GM12878 (cell line): ENCODE measurements around the gene CRYL1. TPM values are rescaled to one million over a fixed set of nuclear protein-coding genes. Genes with fewer than 3 reads are reported as not detected.

ENCODE experiments used
- CTCF ChIP-seq, 3 experiments: IDR thresholded peaks in 2 of 3; conservative IDR thresholded peaks in 1 of 3; 2 replicates each; pipeline ENCODE4 v1.5.1; 2011; ENCODE audit warnings: low read depth in 3 of 3, low read length in 3 of 3, mild to moderate bottlenecking in 3 of 3, control low read depth in 2 of 3, moderate library complexity in 2 of 3, inconsistent platforms in 1 of 3, mixed read lengths in 1 of 3; ENCODE audit not compliant: control insufficient read depth in 2 of 3, insufficient read depth in 1 of 3; ENCODE audit errors: extremely low read depth in 1 of 3
- CUX1 ChIP-seq: IDR thresholded peaks from 2 replicates; pipeline ENCODE4 v1.6.1; 2012; ENCODE audit warnings: improper control_type of control experiment, low read depth, low read length; ENCODE audit not compliant: insufficient replicate concordance
- EZH2 ChIP-seq: IDR thresholded peaks from 2 replicates; pipeline ENCODE4 v1.6.1; 2012; ENCODE audit warnings: low read depth, mild to moderate bottlenecking, control low read depth, inconsistent platforms, low read length, borderline replicate concordance; ENCODE audit not compliant: control insufficient read depth
- HDGF ChIP-seq: fragments of 450-650 bp; IDR thresholded peaks from 2 replicates; pipeline ENCODE4 v1.6.1; 2016; ENCODE audit warnings: antibody characterized with exemption
- IKZF2 ChIP-seq, 2 experiments: fragments of 450-650 bp; IDR thresholded peaks; 2 replicates each; pipeline ENCODE4 v1.6.1; 2017; ENCODE audit warnings: mild to moderate bottlenecking in 2 of 2, moderate library complexity in 2 of 2
- IRF4 ChIP-seq: IDR thresholded peaks from 2 replicates; pipeline ENCODE4 v1.6.1; 2011; ENCODE audit warnings: low read depth, low read length
- JUNB ChIP-seq: IDR thresholded peaks from 2 replicates; pipeline ENCODE4 v1.6.1; 2016; ENCODE audit warnings: antibody characterized with exemption, mild to moderate bottlenecking
- KAT2A ChIP-seq: conservative IDR thresholded peaks from 2 replicates; pipeline ENCODE4 v1.6.1; 2011; ENCODE audit warnings: low read depth, low read length; ENCODE audit not compliant: control insufficient read depth
- KDM1A ChIP-seq: fragments of 200-600 bp; sonication (generic); IDR thresholded peaks from 2 replicates; pipeline ENCODE4 v1.6.1; 2016; ENCODE audit warnings: borderline replicate concordance
- MEF2B ChIP-seq: fragments of 450-650 bp; IDR thresholded peaks from 2 replicates; pipeline ENCODE4 v1.6.1; 2018; ENCODE audit warnings: mild to moderate bottlenecking, moderate library complexity; ENCODE audit not compliant: partially characterized antibody, poor library complexity, severe bottlenecking
- NFYB ChIP-seq: IDR thresholded peaks from 2 replicates; pipeline ENCODE4 v1.6.1; 2011; ENCODE audit warnings: low read depth, mild to moderate bottlenecking, low read length, improper control_type of control experiment, moderate library complexity; ENCODE audit not compliant: insufficient read depth
- NR2F1 ChIP-seq: fragments of 450-650 bp; conservative IDR thresholded peaks from 2 replicates; pipeline ENCODE4 v1.6.1; 2017; ENCODE audit warnings: mild to moderate bottlenecking
- PAX5 ChIP-seq: IDR thresholded peaks from 2 replicates; pipeline ENCODE4 v1.6.1; 2011; ENCODE audit warnings: low read depth, low read length, borderline replicate concordance
- PBX3 ChIP-seq: IDR thresholded peaks from 2 replicates; pipeline ENCODE4 v1.6.1; 2011; ENCODE audit warnings: mild to moderate bottlenecking, low read depth, low read length, moderate library complexity; ENCODE audit not compliant: insufficient replicate concordance
- POLR2AphosphoS5 ChIP-seq: IDR thresholded peaks from 2 replicates; pipeline ENCODE4 v1.6.1; 2011; ENCODE audit warnings: mild to moderate bottlenecking, low read length, inconsistent platforms
- RUNX3 ChIP-seq: IDR thresholded peaks from 2 replicates; pipeline ENCODE4 v1.6.1; 2012; ENCODE audit warnings: low read length, inconsistent platforms
- SREBF2 ChIP-seq: IDR thresholded peaks from 2 replicates; pipeline ENCODE4 v1.6.1; 2012; ENCODE audit warnings: mild to moderate bottlenecking, low read length
- TARDBP ChIP-seq: IDR thresholded peaks from 2 replicates; pipeline ENCODE4 v1.6.1; 2016; ENCODE audit warnings: borderline replicate concordance
- USF2 ChIP-seq: IDR thresholded peaks from 2 replicates; pipeline ENCODE4 v1.6.1; 2011; ENCODE audit warnings: low read depth, low read length, improper control_type of control experiment, borderline replicate concordance
- ZNF274 ChIP-seq: IDR thresholded peaks from one replicate; pipeline ENCODE4 v1.8.0; 2011; ENCODE audit not compliant: insufficient read length, insufficient read depth
- polyA plus RNA-seq, 11 experiments: library from polyadenylated mRNA; depleted of rRNA in 4 of 11; unstranded in 6 of 11; stranded (reverse) in 5 of 11; fragments of >200 nt; fragmentation: Nextera tagmentation in 4 of 11; fragmentation: Illumina TruSeq in 1 of 11; extraction: Ambion mirVana in 4 of 11; extraction: Trizol in 1 of 11; gene quantifications; 1 replicate in 1 of 11; 2 replicates in 10 of 11; pipeline versions ENCODE4 v1.2.1 to v1.2.3, GENCODE V29; 2011 to 2016; ENCODE audit warnings: inconsistent platforms in 2 of 11, missing spikeins in 2 of 11, low read depth in 1 of 11
- total RNA-seq, 4 experiments: library from RNA; depleted of rRNA in 3 of 4; stranded (reverse); fragments of >200 nt in 3 of 4; fragmentation: Illumina TruSeq in 1 of 4; extraction: Trizol in 1 of 4; gene quantifications; 2 replicates each; pipeline versions ENCODE4 v1.2.1 to v1.2.3, GENCODE V29; 2013 to 2021

CRYL1 gene
- total and polyA plus RNA-seq, 10 of the 15 experiments (the other 5 are each of a cell fraction or from before 2014, with no cell fraction given): 5.5 to 36.7 (median 12.2) TPM

- TF ChIP-seq MEF2B (peak; percentile 32), HDGF (no peak), ZNF274 (no peak), RUNX3 (peak; percentile 97), JUNB (peak; percentile 83), CUX1 (no peak), NR2F1 (peak; percentile 42; the same call in 1 of the 2 replicates), KDM1A (no peak), TARDBP (no peak), USF2 (no peak), KAT2A (no peak), POLR2AphosphoS5 (no peak), NFYB (no peak), SREBF2 (no peak), CTCF (IDR thresholded peaks at IDR 0.05 in 2 of 3, conservative IDR thresholded peaks at IDR 0.05 in 1 of 3; ENCODE audit: control insufficient read depth in 2 of 3, extremely low read depth in 1 of 3, insufficient read depth in 1 of 3, low read depth in 3 of 3, low read length in 3 of 3) (no peak), IRF4 (peak; percentile 76; the same call in 1 of the 2 replicates), EZH2 (no peak), PAX5 (peak; percentile 89), IKZF2 (IDR thresholded peaks at IDR 0.05) (peak; percentile 68 to 77), PBX3 (peak; percentile 72)
Observed at GRCh38 chr13:20369886-20370361, 155.7 kb downstream of the CRYL1 start (continued).
